Measurements from ENCODE around the gene FGF12.

The FGF12 gene

GRCh38 chr3:192183109-192183508 lies 544.2 kb downstream of the FGF12 start:
- no peak for DNase-seq (ENCODE audit: low read depth)

GRCh38 chr3:192181151-192181550 lies 546.2 kb downstream of the FGF12 start:
- DNase-seq (ENCODE audit: low read depth), result no peak

GRCh38 chr3:192177383-192177782 lies 550.0 kb downstream of the FGF12 start:
- DNase-seq (ENCODE audit: low read depth), result no peak

- no peak for DNase-seq (ENCODE audit: low read depth)
Observed at GRCh38 chr3:192174283-192174682, 553.1 kb downstream of the FGF12 start.

- no peak for DNase-seq (ENCODE audit: low read depth)
Observed at GRCh38 chr3:192171213-192171612, 556.1 kb downstream of the FGF12 start.

- no peak for DNase-seq (ENCODE audit: low read depth)
Observed at GRCh38 chr3:192170659-192171058, 556.7 kb downstream of the FGF12 start.

GRCh38 chr3:192170031-192170430 lies 557.3 kb downstream of the FGF12 start:
- no peak for DNase-seq (ENCODE audit: low read depth)

GRCh38 chr3:192169332-192169915 lies 557.9 kb downstream of the FGF12 start:
- no peak for DNase-seq (ENCODE audit: low read depth)

- DNase-seq (ENCODE audit: low read depth), result no peak
Observed at GRCh38 chr3:192168202-192168601, 559.1 kb downstream of the FGF12 start.

GRCh38 chr3:192165552-192165951 lies 561.8 kb downstream of the FGF12 start:
- DNase-seq (ENCODE audit: low read depth), result no peak

GRCh38 chr3:192161661-192162060 lies 565.7 kb downstream of the FGF12 start:
- DNase-seq (ENCODE audit: low read depth), result no peak

GRCh38 chr3:192156382-192156781 lies 571.0 kb downstream of the FGF12 start:
- no peak for DNase-seq (ENCODE audit: low read depth)

GRCh38 chr3:192155194-192155593 lies 572.1 kb downstream of the FGF12 start:
- no peak for DNase-seq (ENCODE audit: low read depth)

GRCh38 chr3:192133271-192133670 lies 594.1 kb downstream of the FGF12 start:
- no peak for DNase-seq (ENCODE audit: low read depth)

GRCh38 chr3:192130534-192131132 lies 596.7 kb downstream of the FGF12 start:
- no peak for DNase-seq (ENCODE audit: low read depth)

- no peak for DNase-seq (ENCODE audit: low read depth)
Observed at GRCh38 chr3:192129586-192129985, 597.8 kb downstream of the FGF12 start.

GRCh38 chr3:192128922-192129321 lies 598.4 kb downstream of the FGF12 start:
- DNase-seq (ENCODE audit: low read depth), result no peak

GRCh38 chr3:192128060-192128459 lies 599.3 kb downstream of the FGF12 start:
- DNase-seq (ENCODE audit: low read depth), result no peak

GRCh38 chr3:192122832-192123594 lies 604.3 kb downstream of the FGF12 start:
- no peak for DNase-seq (ENCODE audit: low read depth)

- no peak for DNase-seq (ENCODE audit: low read depth)
Observed at GRCh38 chr3:192121923-192122322, 605.4 kb downstream of the FGF12 start.

GRCh38 chr3:192108820-192109219 lies 618.5 kb downstream of the FGF12 start:
- no peak for DNase-seq (ENCODE audit: low read depth)

- DNase-seq (ENCODE audit: low read depth), result no peak
Observed at GRCh38 chr3:192106543-192106942, 620.8 kb downstream of the FGF12 start.

- DNase-seq (ENCODE audit: low read depth), result no peak
Observed at GRCh38 chr3:192092388-192093005, 634.8 kb downstream of the FGF12 start.
